ENCODE measurements around the gene CEP126. TPM values are rescaled to one million over a fixed set of nuclear protein-coding genes. Genes with fewer than 3 reads are reported as not detected.

CEP126 gene
- total RNA-seq, 1 experiment from 2014 or later, result 2.0 TPM

DNA sequence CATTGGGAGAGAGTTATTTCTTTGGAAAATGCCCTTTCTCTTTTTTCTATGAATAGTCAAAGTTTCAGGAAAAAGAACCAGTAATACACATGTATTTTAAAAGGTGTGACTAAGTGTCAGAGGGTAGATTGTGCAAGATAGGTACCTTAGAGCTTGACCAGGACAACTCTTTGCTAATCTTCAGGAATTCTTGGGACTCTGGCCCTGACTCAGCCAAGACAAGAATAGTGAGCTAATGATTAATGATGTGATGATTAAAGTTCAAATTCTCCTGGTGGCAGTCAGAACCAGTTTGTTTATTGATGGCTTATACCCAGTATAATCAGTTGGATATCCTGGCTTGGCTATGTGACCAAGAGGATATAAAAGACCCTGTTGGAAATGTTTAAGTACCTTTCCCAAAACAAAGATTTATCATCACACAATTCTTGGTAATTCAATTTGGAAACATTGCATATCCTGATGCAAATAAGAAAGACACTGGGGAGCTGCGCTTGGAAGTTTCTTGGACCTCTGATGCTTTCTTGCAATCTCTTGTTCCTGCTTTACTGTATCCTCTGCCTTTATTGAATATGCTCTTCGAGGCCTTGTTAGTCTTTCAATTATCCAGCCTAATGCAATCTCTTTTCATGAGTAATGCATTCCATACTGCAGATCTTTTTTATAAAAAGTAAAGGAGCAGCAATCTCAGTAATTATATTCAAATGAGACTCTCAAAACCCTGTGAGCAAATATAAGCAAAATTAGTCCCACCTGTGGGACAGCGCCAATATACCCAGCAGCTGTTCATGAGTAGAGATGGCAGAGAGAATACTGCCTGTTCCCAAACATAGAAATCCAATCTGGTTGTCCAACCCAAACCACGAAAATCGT lies 48.0 kb upstream of the CEP126 start (continued):
- TF ChIP-seq, protein P1, sequence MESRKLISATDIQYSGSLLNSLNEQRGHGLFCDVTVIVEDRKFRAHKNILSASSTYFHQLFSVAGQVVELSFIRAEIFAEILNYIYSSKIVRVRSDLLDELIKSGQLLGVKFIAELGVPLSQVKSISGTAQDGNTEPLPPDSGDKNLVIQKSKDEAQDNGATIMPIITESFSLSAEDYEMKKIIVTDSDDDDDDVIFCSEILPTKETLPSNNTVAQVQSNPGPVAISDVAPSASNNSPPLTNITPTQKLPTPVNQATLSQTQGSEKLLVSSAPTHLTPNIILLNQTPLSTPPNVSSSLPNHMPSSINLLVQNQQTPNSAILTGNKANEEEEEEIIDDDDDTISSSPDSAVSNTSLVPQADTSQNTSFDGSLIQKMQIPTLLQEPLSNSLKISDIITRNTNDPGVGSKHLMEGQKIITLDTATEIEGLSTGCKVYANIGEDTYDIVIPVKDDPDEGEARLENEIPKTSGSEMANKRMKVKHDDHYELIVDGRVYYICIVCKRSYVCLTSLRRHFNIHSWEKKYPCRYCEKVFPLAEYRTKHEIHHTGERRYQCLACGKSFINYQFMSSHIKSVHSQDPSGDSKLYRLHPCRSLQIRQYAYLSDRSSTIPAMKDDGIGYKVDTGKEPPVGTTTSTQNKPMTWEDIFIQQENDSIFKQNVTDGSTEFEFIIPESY (IDR thresholded peaks at IDR 0.05; ENCODE audit: extremely low read depth, insufficient replicate concordance, low read length), result no peak
- TF ChIP-seq SP1 (IDR thresholded peaks at IDR 0.05; ENCODE audit: low read depth) (peak; percentile 39; the same call in 1 of the 2 replicates), EZH2phosphoT487 (IDR thresholded peaks at IDR 0.05; ENCODE audit: borderline replicate concordance) (no peak), FOSL1 (IDR thresholded peaks at IDR 0.05; ENCODE audit: low read depth) (peak; percentile 44), ELF1 (IDR thresholded peaks at IDR 0.05; ENCODE audit: borderline replicate concordance, low read depth) (no peak), POLR2A (IDR thresholded peaks at IDR 0.05; ENCODE audit: borderline replicate concordance, extremely low read depth, insufficient read depth, insufficient read length) (no peak), RAD21 (IDR thresholded peaks at IDR 0.05; ENCODE audit: low read depth) (no peak)
- TF ChIP-seq, protein P2, sequence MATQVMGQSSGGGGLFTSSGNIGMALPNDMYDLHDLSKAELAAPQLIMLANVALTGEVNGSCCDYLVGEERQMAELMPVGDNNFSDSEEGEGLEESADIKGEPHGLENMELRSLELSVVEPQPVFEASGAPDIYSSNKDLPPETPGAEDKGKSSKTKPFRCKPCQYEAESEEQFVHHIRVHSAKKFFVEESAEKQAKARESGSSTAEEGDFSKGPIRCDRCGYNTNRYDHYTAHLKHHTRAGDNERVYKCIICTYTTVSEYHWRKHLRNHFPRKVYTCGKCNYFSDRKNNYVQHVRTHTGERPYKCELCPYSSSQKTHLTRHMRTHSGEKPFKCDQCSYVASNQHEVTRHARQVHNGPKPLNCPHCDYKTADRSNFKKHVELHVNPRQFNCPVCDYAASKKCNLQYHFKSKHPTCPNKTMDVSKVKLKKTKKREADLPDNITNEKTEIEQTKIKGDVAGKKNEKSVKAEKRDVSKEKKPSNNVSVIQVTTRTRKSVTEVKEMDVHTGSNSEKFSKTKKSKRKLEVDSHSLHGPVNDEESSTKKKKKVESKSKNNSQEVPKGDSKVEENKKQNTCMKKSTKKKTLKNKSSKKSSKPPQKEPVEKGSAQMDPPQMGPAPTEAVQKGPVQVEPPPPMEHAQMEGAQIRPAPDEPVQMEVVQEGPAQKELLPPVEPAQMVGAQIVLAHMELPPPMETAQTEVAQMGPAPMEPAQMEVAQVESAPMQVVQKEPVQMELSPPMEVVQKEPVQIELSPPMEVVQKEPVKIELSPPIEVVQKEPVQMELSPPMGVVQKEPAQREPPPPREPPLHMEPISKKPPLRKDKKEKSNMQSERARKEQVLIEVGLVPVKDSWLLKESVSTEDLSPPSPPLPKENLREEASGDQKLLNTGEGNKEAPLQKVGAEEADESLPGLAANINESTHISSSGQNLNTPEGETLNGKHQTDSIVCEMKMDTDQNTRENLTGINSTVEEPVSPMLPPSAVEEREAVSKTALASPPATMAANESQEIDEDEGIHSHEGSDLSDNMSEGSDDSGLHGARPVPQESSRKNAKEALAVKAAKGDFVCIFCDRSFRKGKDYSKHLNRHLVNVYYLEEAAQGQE (IDR thresholded peaks at IDR 0.05; ENCODE audit: low read depth), result no peak
